HepG2 (cell line): ENCODE measurements around the gene REPIN1. TPM values are rescaled to one million over a fixed set of nuclear protein-coding genes. Genes with fewer than 3 reads are reported as not detected.

Source experiments
- CREM ChIP-seq, 2 experiments: sonication (generic) in 1 of 2; formaldehyde crosslinking in 1 of 2; IDR thresholded peaks; 2 replicates each; pipeline versions ENCODE4 v1.4.0 to v1.6.1; 2016 to 2020; ENCODE audit warnings: antibody characterized with exemption in 1 of 2, mild to moderate bottlenecking in 1 of 2, missing genetic modification reagents in 1 of 2
- FOSL2 ChIP-seq: sonication (generic); formaldehyde crosslinking; IDR thresholded peaks from 2 replicates; pipeline ENCODE4 v1.4.0; 2020; ENCODE audit warnings: missing genetic modification reagents
- FOXC1 ChIP-seq: sonication (generic); formaldehyde crosslinking; IDR thresholded peaks from 2 replicates; pipeline ENCODE4 v1.8.0; 2022; ENCODE audit warnings: mild to moderate bottlenecking, missing genetic modification reagents, borderline replicate concordance
- GFI1 ChIP-seq: sonication (generic); formaldehyde crosslinking; IDR thresholded peaks from 2 replicates; pipeline ENCODE4 v1.5.0; 2020; ENCODE audit warnings: missing genetic modification reagents, mild to moderate bottlenecking, borderline replicate concordance
- HCFC1 ChIP-seq: fragments of 150-350 bp; IDR thresholded peaks from 2 replicates; pipeline ENCODE4 v1.6.1; 2014; ENCODE audit warnings: low read depth, low read length
- HOMEZ ChIP-seq: IDR thresholded peaks from 2 replicates; pipeline ENCODE4 v1.6.1; 2016; ENCODE audit warnings: low read depth
- HOXA9 ChIP-seq: sonication (generic); formaldehyde crosslinking; IDR thresholded peaks from 2 replicates; pipeline ENCODE4 v1.8.1; 2022; ENCODE audit warnings: missing genetic modification reagents, mild to moderate bottlenecking, moderate library complexity, borderline replicate concordance
- KMT2A ChIP-seq: sonication (generic); formaldehyde crosslinking; IDR thresholded peaks from 2 replicates; pipeline ENCODE4 v1.4.0; 2020; ENCODE audit warnings: missing genetic modification reagents
- MATR3 ChIP-seq: sonication (generic); formaldehyde crosslinking; IDR thresholded peaks from 2 replicates; pipeline ENCODE4 v1.4.0; 2020; ENCODE audit warnings: missing genetic modification reagents
- NCOA5 ChIP-seq: sonication (generic); formaldehyde crosslinking; IDR thresholded peaks from 2 replicates; pipeline ENCODE4 v1.4.0; 2020; ENCODE audit warnings: missing genetic modification reagents
- NFE2L2 ChIP-seq: fragments of 150-350 bp; IDR thresholded peaks from 2 replicates; pipeline ENCODE4 v1.6.1; 2014; ENCODE audit warnings: low read length
- NFRKB ChIP-seq: fragments of 450-650 bp; IDR thresholded peaks from 2 replicates; pipeline ENCODE4 v1.6.1; 2017
- REL ChIP-seq: sonication (generic); formaldehyde crosslinking; conservative IDR thresholded peaks from 2 replicates; pipeline ENCODE4 v1.8.0; 2022; ENCODE audit warnings: mild to moderate bottlenecking, missing genetic modification reagents, moderate library complexity
- RERE ChIP-seq: IDR thresholded peaks from 2 replicates; pipeline ENCODE4 v1.6.1; 2016; ENCODE audit warnings: low read depth, missing genetic modification reagents, missing compliant biosample characterization
- SKI ChIP-seq: fragments of 450-650 bp; IDR thresholded peaks from one replicate; pipeline ENCODE4 v1.6.1; 2018; ENCODE audit warnings: mild to moderate bottlenecking; ENCODE audit not compliant: partially characterized antibody
- SYNCRIP ChIP-seq: fragments of 200-400 bp; formaldehyde crosslinking; IDR thresholded peaks from 2 replicates; pipeline ENCODE4 v1.6.1; 2018; ENCODE audit warnings: mild to moderate bottlenecking, low read depth, low read length; ENCODE audit not compliant: insufficient read depth
- TFAP4 ChIP-seq: sonication (generic); IDR thresholded peaks from 2 replicates; pipeline ENCODE4 v1.6.1; 2016; ENCODE audit warnings: low read depth, borderline replicate concordance
- THAP7 ChIP-seq: sonication (generic); formaldehyde crosslinking; IDR thresholded peaks from 2 replicates; pipeline ENCODE4 v1.8.1; 2023; ENCODE audit warnings: mild to moderate bottlenecking, missing genetic modification reagents
- THYN1 ChIP-seq: sonication (generic); formaldehyde crosslinking; IDR thresholded peaks from 2 replicates; pipeline ENCODE4 v1.8.1; 2023; ENCODE audit warnings: low read depth, mild to moderate bottlenecking, moderate library complexity, missing genetic modification reagents, borderline replicate concordance
- ZNF557 ChIP-seq: sonication (generic); formaldehyde crosslinking; IDR thresholded peaks from 2 replicates; pipeline ENCODE4 v1.4.0; 2020; ENCODE audit warnings: missing genetic modification reagents
- ZNF564 ChIP-seq: sonication (generic); formaldehyde crosslinking; IDR thresholded peaks from 2 replicates; pipeline ENCODE4 v1.8.1; 2023; ENCODE audit warnings: mild to moderate bottlenecking, missing genetic modification reagents
- polyA plus RNA-seq, 8 experiments: library from polyadenylated mRNA; depleted of rRNA in 3 of 8; stranded (reverse) in 7 of 8; unstranded in 1 of 8; fragments of >200 nt; fragmentation: Illumina TruSeq in 4 of 8; extraction: Trizol in 4 of 8; gene quantifications; 2 replicates each; pipeline versions ENCODE4 v1.2.1 to v1.2.3, GENCODE V29; 2011 to 2016; ENCODE audit warnings: low read depth in 4 of 8, missing spikeins in 1 of 8, mixed read lengths in 1 of 8; ENCODE audit not compliant: insufficient read depth in 1 of 8
- total RNA-seq, 5 experiments: library from RNA; depleted of rRNA; stranded (reverse); fragments of >200 nt; fragmentation: Illumina TruSeq; extraction: Trizol; gene quantifications; 2 replicates each; pipeline ENCODE4 v1.2.3, GENCODE V29; 2016; ENCODE audit warnings: low read depth in 1 of 5

Gene REPIN1
- total and polyA plus RNA-seq, 2 of the 13 experiments (the other 11 are each of a cell fraction or from before 2014, with no cell fraction given): 69.9 to 108 TPM

GRCh38 chr7:150322833-150323681 is 45.6 kb upstream of the REPIN1 start, which contains the start of the genes ACTR3C and LRRC61 (continued):
- TF ChIP-seq RERE (peak; percentile 43; the same call in 1 of the 2 replicates), FOSL2 (CRISPR knock-in tag) (no peak; the same call in 1 of the 2 replicates), GFI1 (CRISPR knock-in tag) (peak; percentile 93), HCFC1 (peak; percentile 11; the same call in 1 of the 2 replicates), FOXC1 (CRISPR knock-in tag) (peak; percentile 92), MATR3 (CRISPR knock-in tag) (no peak), KMT2A (CRISPR knock-in tag) (peak; percentile 92), CREM (IDR thresholded peaks at IDR 0.05) (no peak), CREM (CRISPR knock-in tag; IDR thresholded peaks at IDR 0.05) (no peak), REL (no peak), HOXA9 (CRISPR knock-in tag) (no peak; the same call in 1 of the 2 replicates), SKI (peak; percentile 37), HOMEZ (peak; percentile 81; the same call in 1 of the 2 replicates), THYN1 (CRISPR knock-in tag) (no peak), ZNF564 (CRISPR knock-in tag) (peak; percentile 33; the same call in 1 of the 2 replicates), NCOA5 (CRISPR knock-in tag) (no peak), THAP7 (CRISPR knock-in tag) (peak; percentile 65; the same call in 1 of the 2 replicates), ZNF557 (CRISPR knock-in tag) (0 out of 2 replicates have a peak, but pooled peaks have one; percentile 25), NFE2L2 (no peak), SYNCRIP (no peak), NFRKB (no peak), TFAP4 (peak; percentile 38; the same call in 1 of the 2 replicates)
